NCI-H1436 treated with DMSO at 0.1 percent for 48 hours (cell line): Measurements from ENCODE around the gene IPO11.
"Not testable (repeated sequence)": the region's sequence is repeated elsewhere in the genome, so short reads cannot be mapped to it uniquely, and the experiment has no call there.

Source experiments
- DNase-seq: peaks from one replicate; lab custom pipeline; 2025; lab: John Stamatoyannopoulos, UW

Gene IPO11

GRCh38 chr5:62645223-62645622 lies 232.7 kb downstream of the IPO11 start:
- DNase-seq = no peak

- DNase-seq = no peak
Observed at GRCh38 chr5:62647241-62647640, 234.7 kb downstream of the IPO11 start.

GRCh38 chr5:62649025-62649424 lies 236.5 kb downstream of the IPO11 start:
- DNase-seq = no peak

DNA sequence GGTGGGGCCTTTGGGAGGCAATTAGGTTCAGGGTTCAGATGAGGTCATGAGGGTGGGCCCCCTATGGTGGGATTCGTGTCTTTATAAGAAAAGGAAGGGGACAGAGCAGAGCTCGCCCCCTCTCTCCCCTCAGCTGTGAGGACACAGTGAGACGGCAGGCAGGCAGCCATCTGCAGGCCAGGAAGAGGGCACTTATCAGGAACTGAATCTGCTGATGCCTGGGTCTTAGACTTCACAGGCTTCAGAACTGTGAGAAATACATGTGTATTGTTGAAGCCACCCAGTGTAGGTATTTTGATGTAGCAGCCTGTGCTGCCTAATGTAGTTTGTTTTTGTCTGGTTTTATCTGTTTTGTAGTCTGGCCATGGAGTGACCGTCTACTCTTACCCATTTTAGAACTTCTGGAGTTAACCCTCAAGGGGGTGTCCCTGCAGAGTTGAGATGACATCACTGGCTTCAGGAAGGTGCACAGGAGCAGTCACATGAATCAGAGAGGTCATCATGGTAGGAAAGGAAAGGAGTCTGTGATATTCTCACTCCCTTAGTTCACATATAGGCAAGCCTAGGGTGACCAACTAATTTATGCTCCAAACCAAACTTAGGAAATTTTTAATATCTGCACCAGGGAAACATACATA lies 237.0 kb downstream of the IPO11 start:
- DNase-seq = no peak

GRCh38 chr5:62650197-62650596 lies 237.6 kb downstream of the IPO11 start:
- DNase-seq = no peak

DNA sequence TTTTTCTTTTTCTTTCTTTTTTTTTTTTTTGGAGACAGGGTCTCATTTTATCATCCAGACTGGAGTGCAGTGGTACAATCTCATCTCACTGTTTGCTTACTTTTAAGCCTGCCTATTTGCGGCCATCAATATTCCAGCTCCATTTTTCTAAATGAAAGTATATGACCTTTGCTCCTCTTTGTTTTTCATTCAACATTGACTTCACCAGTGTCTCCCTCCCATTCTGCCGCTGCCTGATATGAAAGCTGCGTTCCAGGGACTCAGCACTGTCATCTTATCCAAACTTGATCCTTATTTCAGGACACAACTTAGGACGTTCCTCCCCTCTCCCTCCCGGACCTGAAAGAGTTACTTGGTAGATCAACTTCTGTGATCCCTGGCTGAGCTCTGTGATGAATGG lies 239.7 kb downstream of the IPO11 start:
- no peak for DNase-seq

DNA sequence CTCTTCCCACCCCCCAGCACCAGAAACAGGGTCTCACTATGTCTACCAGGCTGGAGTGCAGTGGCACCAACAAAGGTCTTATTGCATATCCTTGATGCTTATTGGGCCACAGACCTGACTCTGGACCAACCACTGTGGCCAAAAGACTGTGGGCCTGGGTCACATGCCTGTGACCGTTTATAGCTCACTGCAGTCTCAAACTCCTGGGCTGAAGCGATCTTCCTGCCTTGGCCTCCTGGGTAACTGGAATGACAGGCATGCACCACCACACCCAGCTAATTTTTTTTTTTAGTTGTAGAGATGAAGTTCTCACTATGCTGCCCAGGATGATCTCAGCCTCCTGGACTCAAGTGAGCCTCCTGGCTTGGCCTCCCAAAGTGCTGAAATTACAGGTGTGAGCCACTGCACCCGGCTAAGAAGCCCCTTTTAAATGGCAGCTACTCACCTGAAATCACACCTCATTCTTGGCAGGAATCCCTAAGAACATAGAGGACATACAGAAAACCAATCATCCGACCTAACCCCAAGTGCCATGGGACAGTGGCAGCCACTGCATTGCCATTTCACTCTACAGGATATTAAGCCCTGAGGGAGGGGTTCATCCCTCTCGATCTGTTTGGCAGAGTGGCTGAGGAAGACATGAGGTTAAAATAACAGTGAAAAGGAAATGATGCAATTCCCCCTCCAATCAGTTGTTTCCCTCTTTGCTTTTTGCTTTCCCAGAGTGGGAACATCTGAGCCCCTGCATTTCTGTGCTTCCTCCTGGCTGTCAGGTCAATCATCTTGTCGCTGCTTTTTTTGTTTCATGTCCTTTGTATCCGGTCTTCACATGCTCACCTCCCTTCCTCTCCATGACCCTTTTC lies 240.7 kb downstream of the IPO11 start:
- DNase-seq = no peak

DNA sequence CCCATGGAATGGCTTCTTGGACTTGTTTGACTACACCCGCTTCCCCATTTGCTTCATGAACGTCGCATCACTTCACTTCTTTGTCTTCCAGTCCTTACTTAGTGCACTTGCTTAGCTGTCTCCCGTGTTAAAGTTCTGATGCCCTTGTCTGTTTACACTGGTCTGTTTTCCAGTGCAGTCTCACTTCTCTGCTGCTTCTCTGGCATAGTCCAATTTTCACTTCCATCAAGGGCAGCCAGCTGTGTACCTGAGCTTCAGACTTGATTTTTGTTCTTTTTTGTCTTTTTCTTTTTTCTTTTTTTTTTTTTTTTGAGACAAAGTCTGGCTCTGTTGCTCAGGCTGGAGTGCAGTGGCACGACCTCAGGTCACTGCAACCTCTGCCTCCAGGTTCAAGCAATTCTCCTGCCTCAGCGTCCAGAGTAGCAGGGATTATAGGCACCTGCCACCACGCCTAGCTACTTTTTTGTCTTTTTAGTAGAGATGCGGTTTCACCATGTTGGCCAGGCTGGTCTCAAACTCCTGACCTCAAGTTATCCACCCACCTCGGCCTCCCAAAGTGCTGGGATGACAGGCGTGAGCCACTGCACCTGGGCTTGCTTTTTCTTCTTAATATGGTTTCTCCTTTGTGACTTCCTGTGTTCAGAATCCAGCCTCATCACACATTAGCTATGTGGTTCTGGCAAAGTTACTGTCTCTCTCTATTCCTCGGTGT lies 241.5 kb downstream of the IPO11 start:
- no peak for DNase-seq

GRCh38 chr5:62657772-62658171 lies 245.2 kb downstream of the IPO11 start:
- DNase-seq = not testable (repeated sequence)

DNA sequence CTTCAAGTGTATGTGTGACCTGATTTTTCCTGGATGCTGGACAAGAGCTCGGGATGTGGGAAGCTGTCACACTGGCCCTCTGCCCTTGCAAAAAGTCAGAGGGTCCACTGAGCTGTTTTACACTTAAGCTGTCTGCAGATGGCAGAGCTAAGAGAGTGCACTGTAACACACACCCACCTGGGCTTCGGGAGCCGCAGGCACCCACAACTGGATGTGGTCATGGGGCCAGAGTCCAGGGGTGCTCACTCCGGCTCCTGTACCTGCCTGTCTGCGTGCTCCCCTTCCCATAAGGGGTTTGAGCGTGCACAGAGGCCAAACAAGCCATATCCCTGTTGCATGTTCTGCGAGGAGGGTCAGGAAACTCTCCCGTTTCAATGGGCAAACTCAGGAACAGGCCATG lies 248.6 kb downstream of the IPO11 start:
- DNase-seq = no peak

DNA sequence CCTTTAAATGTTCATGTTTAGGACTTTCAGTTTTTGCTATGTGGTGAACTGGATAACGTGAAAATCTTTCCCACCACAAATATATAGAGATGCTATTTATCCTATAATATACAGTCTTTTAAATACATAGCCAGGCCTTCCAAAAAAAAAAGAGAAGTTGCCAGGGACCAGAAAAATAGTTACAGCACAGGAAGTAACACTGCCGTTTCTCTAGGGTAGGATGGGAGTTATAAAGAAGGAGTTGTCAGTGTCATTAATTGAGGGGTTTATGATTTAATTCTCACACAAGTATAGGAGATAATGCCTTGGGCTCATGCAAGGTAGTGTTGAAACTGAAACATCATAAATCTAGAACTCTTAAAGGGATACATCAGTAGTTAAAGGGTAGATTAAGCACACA lies 250.0 kb downstream of the IPO11 start:
- no peak for DNase-seq

GRCh38 chr5:62671479-62671878 lies 258.9 kb downstream of the IPO11 start:
- DNase-seq = no peak

DNA sequence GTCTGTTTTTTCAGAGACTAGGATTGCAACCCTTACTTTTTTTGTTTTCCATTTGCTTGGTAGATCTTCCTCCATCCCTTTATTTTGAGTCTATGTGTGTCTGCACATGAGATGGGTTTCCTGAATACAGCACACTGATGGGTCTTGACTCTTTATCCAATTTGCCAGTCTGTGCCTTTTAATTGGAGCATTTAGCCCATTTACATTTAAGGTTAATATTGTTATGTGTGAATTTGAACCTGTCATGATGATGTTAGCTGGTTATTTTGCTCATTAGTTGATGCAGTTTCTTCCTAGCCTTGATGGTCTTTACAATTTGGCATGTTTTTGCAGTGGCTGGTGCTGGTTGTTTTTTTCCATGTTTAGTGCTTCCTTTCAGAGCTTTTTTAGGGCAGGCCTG lies 264.0 kb downstream of the IPO11 start:
- DNase-seq = not testable (repeated sequence)
